T-helper 22 cell (primary cell): Measurements from ENCODE around the gene NR3C2.
A peak's percentile ranks its signal among the peaks of the same experiment; 100 is the strongest.

Experiments
- DNase-seq: peaks from one replicate; pipeline ENCODE4 v3.0.0-alpha.2; 2020; ENCODE audit warnings: low read depth

Gene NR3C2

DNA sequence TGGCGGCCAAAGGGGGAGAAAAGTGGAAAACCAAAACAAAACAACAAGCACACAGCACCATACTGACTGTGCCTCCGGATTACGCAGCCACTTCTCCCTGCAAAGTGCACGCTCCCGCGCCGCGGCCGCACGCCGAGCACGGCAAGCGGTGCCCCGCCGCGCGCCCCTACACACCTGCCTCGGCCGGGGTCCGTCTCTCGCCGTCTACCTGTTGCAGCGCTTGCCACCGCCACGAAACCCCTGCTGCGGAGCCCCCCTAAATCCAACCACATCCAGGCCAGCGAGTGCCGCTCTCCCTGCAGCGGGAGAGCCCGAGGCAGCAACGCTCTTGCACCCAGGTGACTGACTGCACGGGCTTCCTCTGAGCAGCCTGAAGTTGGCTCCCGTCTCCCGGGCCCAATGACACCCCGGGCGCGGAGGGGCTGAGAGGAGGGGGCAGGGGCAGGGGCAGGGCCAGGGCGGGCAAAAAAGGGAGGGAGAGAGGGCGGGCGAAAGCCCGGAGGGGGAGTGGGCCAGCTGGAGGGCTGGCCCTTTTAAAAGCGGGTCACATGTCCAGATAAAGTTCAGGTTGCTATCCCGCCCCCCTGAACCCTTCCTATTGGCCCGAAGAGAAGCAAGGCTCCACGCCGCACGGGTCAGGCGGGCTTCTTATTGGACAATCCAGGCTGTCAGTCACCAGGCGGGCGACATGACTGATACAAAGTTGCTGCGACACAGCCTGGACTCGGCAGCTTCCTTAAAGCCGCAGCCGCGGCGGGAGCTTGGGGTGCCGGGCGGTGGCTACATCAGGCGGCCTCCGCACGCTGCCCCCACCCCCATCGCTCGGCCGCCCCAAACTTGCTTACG, at the start of gene NR3C2:
Gene NR3C2 (minus strand): TSS at position 429 of the 846 bp plus-strand sequence.
- peak; percentile 97 for DNase-seq

DNA sequence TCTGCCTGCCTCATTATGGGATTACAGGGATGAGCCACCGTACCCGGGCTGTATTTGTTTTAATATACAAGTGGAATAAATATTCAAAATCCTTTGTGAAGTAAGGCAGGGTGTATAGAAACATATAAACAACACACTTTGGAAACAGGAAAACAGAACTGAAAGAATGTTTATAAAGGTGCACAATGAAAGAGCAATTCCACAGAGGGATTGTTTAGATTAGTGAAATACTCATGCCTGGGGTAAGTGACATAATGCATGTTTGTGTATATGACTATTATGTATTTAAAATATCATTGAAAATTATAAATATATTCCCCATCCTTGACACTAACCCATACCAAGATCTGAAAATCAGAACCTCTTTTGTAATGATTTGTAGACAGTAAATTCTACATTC, 45.0 kb upstream of the NR3C2 start:
- DNase-seq = no peak

DNA sequence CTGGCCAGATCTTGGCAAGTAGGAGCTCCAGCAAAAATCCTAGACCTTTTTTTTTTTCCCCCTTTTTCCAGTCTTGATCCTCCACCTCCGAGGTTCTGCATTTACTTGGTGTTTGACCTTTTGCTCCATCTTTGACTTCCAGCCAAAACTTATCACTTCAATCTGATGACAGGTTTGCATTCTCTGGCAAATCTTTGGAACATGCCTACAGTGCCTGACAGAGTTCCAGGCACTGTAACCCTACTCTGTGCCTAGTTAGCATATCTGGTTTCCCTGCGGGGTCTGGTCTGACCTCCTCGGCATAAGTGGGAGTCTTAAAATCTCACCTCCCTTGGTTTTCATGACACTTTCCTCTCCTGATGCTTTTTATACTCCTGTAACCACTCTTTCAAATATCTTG, 39.4 kb upstream of the NR3C2 start:
- DNase-seq = no peak

DNA sequence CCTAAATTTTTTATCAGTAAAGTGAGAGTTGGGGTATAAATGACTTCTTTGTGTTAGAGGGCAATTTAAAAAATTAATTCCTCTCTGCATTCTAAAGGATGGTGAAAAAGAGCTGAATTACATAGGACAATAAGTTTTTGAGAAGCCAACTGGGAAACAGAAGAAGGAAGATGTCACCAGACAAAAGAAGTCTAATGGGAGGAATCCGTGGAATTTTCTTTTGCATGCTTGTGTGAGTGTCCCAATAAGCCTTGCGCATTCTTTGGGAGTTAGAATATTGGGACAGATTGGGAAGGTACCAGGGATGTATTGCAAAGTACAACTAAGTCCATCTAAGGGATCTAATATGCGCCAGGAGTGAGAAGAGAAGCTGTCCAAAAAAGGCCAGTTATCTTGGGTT, 35.1 kb upstream of the NR3C2 start:
- DNase-seq = no peak

DNA sequence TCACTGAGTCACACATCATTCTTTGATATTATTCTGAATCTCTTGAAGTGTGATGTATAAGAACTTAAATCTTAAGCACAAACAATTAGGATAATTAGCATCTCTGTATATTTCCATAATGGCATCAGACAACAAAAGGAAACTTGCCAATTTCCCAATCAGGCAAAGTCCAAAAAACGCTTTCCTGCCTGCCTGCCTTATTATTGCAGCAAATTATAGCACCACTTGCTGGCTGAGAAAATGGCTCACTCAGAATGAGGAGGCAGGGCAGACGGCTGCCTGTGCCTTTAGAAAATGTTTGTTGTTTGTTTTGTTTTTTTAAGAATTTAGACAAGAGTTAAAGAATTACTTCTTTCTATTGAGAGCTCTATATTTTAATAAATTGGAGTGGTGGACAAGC, 27.7 kb upstream of the NR3C2 start:
- DNase-seq = no peak

DNA sequence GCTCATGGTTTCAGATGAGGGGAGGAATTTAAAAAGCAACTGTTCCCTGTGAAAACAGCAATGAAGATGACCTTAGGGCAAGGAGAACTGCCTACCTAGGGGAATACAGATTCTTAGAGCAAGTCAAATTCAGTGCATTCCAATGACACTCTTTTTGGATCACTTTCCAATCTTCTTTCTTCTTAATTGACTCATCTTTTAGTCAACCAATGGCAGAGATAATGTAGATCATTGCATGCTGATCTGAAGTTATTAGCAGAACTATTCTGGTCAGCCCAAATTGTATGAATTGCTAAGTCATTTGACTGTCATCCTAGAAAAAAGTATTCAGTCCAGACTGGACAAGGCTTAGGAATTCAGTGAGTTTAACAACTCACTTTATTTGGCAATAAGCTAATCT, 12.6 kb upstream of the NR3C2 start:
- DNase-seq = no peak

DNA sequence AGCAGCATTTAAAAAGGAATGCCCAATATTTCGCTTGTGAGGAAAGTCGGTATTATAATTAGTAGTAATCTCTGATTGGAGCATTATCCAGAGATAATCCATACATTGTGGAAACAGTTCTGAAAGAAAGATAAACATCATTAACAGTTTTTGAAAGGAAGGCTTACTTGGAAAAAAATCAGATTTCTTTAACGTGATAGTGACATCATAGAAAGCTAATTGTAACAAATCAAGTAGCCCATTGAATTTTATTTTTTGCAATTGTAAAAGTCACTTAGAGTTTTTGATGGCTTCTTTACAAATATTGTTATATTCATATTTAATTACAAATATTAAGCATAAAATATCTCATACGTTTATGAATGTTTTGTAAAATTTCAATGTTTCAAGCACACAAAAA, 11.6 kb upstream of the NR3C2 start:
- no peak for DNase-seq

DNA sequence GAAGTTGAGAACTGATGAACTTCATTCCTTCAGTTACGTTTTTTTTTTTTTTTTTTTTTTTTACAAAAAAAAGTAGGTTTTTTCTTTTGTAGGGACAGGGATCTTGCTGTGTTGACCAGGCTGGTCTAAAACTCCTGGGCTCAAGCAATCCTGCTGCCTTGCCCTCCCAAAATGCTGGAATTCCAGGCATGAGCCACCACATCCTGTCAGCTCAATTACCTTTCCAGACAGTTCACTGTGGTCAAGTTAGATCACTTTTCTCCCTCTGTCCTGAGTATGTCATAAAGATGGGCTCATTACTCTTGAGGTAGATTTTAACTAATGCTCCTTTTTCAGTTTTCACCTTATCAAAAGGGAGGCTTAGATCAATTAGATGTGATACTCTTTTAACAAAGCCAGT, 10.8 kb upstream of the NR3C2 start:
- no peak for DNase-seq

DNA sequence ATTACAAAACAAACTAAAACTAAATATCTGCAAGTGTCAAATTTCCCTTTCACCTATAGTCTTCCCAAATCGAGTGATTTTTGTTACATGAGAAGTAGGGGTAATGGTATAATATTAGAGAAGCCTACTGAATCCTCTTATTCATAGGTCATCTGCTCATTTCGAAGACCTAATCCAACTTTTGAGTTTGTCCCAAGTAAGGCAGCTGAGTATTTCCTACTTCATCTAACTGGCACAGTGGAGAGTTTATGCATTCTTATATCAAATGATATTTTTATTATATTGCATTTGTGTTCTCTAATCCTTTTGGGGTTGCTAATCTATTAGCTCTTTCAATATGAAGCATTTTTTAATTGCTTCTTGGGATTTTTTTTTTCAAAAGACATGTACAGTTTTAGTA, 7.7 kb upstream of the NR3C2 start:
- no peak for DNase-seq

DNA sequence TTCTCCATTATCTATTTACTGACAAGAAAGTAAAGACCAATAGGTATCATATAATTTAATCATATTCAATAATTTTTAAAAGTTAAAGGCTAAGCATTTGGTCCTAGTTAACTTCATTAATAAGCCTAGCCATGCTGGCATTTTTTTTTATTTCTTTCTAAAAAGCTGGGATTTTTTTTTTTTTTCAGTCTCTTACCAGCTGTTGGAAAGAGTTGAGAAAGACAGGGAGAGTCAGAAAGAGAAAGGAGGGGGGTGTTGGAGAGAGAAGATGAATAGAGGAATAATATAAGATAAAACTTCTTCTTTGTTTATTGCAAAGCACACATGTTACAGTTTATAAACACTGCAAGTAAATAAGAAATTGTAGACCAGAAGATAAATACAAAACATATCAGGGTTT, 5.9 kb upstream of the NR3C2 start:
- no peak for DNase-seq

DNA sequence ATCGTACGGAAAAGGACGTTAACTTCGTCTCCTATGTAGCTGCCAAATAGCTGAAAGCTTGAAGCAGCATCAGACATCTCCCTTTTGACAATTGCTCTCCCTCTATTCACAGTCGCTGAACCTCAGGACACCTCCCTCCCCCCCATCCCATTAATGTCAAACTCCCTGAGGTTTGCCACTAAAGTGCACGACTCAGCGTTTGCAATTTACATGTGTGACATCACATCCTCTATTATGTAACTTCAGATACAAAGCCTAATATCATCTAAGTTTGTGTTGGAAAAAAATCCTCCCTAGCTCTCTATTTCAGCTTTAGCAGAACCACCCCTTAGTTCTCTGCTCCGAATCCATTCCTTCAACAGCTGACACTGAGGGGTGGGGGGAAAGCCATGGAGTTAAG, 5.5 kb upstream of the NR3C2 start:
- DNase-seq = peak; percentile 33

DNA sequence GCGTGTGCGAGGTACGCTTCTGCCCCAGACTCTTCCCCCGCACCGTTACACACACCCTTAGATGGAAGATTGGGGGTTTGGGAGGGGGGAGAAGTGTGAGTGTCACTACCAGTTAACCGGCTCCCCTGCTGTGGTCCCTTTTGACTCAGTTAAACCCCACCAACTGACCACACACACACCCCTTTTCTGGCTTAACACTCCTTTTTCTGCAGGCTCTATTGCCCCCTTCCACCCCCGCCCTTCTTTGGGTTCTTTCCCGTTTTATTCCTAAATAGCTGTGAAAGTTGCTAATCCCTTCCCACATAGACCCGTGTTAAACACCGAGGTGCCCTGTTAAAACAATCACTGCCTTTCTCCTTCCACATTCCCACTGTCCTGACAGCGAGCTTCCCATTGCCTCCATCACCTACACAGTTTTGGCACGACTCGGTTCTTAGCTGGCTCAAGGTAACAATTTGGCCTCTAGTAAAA, 3.7 kb upstream of the NR3C2 start:
- no peak for DNase-seq

DNA sequence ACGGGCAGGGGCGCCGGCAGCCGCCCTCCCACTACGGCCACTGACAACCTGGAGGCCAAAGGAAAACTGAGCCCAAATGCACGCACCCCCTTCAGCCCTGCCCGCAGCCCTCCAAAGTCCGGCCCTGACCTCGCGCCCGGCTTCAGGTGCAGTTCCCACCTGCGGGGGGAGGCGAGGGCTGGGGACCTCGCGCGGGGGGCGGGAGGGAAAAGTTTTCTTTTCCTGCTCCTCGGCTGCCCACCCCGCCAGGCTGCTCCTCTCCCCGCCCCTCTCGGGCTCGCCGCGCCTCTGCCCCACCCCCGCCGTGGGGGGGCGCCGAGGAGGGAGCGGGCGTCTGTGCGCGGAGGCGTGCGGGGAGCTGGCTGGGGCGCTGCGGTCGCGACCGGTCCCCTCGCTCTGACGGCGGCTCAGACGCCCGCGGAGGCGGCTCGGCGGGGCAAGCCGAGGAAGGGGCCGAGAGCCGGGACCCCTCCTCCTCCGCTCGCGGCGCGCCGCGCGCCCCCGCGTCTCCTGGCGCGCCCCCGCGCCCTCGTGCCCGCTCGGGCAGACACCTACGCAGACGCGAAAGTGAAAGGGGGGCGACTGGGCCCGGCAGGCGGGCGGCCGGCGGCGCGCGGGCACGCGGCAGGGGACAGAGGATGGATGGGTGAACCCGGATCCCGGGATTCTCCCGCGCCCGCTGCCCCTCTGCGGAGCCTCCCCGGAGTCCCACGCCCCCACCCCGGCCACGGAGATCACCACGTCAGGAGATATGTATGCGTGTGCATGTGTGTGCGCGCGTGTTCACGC, 3.1 kb upstream of the NR3C2 start:
- peak; percentile 71 for DNase-seq

DNA sequence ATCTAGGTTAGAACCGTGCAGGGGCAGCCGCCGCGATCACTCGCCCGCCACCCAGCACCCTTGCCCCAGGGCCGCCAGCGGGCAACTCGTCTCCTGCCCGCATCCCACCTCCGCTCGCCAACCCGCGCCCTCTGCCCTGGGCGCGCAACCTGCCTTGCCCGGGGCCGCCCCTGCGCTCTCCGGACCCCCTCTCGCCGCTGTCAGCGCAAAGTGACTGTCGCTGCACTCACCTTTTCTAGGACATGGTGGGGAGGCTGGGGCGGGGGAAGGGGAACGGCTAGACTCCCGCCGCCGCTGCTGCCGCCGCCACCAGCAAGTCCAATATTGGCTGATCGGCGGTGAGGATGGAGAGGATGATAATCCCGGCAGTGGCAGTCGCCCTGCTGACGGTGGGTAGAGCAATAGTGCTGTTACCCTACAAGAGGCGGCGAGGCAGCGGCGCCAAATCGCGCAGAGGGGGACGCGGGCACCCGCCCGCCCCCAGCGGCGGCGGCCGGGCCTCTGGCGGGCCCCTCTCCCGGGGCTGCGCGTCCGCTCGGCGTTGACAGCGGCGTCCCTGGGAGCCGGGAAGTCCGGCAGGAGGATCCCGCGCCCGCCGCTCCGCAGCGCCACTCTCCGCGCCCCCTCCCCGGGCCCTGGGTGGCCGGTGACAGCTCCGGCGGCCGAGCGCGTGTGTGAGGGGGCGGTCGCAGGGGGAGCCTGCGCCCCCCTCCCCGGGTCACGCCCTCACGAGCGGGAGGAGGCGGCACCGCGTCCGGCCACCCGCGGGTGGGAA, 2.3 kb upstream of the NR3C2 start:
- DNase-seq = peak; percentile 37

DNA sequence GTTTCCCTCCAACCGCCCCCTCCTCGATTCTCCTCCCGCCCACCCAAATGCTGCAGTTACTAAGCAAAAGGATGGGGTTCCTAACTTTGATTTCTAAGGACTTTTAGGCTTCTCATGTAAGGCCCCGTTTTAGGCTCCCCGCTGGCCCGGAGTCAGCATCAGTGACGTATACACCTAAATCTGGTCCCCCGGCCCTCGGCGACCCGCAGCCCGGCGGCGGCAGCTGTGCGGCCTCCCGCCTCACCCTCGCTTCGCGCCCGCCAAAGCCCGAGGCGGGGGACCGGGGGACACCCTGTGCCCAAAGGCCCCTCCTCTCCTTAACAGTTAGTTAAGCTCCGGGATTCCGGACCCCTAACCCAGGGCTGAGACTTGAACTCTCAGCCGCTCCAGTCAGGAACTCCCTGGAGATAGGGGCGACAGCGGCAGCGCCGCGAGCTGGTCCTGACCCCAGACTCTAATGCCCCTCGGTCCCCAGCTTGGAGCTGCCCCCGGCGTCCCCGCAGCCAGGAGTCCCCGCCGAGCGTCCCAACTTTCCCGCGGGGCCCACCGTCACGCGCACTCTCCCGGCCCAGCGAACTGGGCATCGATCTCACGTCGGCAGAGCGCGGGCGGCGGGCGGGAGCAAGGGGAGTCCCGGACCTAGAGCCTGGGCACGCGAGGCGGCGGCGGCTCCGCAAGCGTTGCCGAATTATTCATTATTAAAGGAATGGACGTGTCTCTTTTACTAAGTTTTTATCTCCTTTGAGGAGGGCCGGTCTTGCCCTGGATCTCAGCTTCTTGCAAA, 1.5 kb upstream of the NR3C2 start:
- peak; percentile 8 for DNase-seq

DNA sequence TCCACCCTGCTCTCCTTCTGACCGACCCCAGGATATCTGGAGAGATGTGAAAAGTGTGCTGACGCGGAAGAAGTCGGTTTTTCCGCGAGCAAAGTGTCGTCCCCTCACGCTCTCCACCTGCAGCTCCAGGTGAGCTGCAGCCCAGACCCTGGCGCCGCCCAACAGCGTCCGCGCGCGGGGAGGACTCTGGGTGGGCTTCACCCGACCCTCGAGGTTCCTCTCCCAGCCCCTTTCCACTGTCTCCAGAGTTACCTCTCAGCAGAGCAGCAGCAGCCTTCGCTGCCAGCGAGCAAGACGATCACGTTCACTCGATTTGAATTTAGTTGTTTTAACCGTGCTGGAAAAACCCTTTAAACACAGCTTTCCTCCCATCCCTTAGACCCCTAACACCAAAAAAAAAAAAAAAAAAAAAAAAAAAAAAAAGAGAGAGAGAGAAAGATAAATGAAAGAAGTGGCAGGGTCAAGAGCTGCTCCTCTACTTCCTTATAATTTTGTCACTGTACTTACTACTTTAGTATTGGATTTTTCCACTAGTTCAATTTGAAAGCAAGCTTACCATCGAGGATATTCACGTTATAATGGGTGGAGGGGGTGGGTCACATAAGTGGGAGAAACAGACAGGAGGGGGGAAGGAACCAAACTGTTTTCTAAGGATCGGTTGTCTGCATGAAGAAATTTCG, 758 bp upstream of the NR3C2 start:
- no peak for DNase-seq

DNA sequence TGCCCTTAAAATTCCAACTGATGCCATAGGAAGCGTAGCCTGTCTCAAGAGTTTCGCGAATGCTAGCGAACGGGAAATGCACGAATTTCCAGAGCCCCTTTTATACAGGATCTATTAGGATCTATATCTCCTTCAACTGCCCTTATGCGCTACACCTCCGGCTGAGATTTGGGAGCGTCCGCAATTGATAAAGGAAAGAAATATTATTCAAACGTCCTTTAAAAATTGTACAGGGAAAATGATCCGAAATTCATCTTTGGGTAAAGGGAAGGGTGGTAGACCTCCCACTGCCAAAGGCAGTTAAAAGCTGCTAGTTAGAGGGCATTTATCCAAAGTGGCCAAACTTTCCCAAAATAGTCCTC, 609 bp downstream of the NR3C2 start:
- no peak for DNase-seq

DNA sequence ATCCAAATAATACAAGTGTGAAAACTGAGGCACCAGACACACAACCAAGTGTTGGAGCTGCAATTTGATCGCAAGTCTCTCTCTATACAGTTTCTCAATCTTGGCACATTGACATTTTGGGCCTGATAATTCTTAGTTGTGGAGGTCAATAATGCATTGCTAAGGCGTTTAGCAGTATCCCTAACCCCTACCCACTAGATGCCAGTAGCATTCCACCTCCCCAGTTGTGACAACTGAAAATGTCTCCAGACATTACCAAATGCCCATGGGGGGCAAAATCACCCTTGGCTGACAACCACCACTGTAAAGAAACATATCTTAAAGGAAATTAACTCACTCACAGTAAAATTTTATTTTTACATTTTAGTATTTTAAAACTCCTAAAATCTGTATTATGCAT, 4.2 kb downstream of the NR3C2 start:
- no peak for DNase-seq

DNA sequence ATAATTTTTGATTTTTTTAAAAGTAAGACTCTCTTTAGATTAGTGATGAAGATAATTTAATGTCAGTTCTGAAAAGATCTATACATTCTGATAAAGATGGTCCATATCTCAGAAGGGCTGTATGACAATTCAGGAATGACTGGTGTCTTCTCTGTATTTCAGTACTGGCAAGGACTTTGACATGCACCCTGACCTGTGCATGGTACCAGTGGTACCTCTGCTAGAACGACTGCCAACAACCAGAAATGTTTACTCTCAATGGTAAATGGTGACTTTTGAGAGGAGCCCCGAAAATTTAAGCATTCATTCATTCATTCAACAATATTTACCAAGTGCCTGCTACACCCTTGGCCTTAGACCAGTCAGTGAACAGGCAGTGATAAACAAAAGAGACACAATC, 4.8 kb downstream of the NR3C2 start:
- no peak for DNase-seq

DNA sequence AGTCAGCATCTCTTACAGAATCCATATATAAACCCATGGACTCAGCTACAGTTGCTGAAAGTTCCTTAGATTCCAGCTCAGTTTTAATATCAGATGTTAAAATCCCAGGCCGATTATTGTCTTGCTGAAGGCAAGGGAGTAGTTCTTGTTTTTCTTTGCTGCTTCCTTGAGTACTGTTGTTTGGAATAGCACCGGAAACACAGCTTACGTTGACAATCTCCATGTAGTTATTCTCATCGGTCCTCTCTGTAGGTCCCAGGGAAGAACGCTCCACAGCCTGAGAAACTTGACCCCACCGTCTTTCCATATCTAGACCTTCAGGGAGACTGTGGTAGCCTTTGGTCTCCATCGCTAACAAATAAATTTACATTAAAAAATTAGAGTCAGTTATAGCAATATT, 5.7 kb downstream of the NR3C2 start:
- DNase-seq = no peak

DNA sequence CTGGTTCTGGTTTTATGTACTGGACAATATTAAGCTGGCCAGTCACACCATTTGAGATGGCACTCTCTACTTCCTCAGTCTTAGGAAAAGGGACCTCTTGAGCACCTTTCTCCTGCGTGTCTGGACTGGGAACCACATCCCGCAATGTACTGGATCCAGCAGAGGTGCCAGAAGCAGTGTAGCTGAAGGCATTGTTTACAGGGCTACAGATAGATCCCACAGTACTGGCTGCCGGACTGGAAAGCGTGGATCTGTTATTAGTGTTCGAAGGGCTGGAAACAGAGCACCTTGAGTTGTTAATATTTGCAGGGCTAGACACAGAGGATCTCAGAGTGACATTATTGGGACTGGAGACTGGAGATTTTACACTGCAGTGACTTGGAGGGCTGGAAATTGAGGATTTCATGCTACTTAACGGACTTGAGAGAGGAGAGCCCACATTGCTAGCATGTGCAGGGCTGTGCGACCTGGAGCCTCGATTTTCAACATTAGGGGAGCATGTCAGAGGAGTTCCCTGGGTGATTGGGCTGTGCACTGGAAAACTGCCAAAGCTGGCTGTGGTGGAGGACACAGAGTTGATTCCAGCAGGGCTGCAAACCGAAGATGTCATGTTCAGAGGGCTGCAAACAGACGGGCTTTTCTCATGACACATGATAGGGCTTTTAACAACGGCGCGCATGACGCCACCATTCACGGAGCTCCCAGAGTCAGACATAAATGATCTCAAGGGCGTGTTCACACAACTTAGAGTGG, 6.4 kb downstream of the NR3C2 start:
- no peak for DNase-seq
